ENCODE data around the gene TAL1.

The TAL1 gene

DNA sequence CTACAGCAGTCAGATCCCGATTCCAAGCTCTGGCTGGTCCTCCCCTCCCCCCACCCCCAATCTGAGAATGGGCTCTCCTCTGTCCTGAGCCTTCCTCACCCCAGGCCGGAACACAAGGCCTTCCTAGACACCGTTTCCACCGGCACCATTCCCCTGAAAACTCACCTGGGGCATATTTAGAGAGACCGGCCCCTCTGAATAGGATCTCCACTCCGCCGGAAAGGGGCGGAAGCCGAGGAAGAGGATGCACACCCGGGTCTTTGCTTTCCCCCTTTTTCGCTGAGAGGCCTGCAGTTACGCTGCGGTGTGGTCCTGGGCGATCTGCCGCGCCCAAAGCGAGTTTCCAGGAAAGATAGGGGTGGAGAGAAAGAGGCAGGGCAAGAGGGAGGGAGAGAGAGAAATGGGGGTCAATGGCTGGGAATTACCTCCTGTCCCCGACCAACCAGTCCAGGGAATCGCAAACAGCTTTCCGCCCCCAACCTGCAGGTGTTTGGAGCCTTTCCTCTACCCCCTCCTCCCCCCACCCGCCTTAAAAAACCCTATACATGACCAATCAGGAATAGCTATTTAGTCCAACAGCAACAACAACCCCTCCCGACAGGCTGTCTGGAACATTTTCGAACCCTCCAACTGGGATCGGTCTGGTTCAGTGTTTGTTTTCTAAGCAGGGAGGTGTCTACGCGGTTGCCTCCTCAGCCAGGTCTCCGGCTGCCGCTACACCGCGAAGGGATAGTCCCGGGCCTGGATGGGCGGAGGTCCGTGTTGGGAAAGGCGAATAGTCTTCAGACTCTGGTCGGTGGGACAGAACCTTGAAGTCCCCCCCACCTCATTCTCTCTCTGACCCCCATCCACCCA is 2.8 kb downstream of the TAL1 start:
- no peak for DNase-seq

DNA sequence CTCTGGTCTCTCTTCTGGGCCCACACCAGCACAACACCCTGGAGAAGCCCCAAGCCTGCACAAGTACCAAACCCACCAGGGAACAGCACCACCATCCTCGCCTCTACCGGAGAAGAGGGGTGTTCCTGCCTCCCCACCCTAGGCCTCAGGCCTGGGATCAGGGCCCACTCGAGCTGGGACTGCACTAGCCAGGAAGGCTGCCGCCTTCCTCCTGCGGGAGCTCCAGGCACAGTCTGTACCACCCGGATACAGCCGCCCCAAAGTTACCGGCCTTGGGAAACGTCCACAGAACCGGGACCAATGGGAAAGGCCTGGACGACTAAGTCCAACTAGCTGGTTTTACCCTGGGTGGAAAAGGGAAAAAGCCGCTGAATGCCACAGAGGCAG is 3.4 kb downstream of the TAL1 start:
- no peak for DNase-seq

DNA sequence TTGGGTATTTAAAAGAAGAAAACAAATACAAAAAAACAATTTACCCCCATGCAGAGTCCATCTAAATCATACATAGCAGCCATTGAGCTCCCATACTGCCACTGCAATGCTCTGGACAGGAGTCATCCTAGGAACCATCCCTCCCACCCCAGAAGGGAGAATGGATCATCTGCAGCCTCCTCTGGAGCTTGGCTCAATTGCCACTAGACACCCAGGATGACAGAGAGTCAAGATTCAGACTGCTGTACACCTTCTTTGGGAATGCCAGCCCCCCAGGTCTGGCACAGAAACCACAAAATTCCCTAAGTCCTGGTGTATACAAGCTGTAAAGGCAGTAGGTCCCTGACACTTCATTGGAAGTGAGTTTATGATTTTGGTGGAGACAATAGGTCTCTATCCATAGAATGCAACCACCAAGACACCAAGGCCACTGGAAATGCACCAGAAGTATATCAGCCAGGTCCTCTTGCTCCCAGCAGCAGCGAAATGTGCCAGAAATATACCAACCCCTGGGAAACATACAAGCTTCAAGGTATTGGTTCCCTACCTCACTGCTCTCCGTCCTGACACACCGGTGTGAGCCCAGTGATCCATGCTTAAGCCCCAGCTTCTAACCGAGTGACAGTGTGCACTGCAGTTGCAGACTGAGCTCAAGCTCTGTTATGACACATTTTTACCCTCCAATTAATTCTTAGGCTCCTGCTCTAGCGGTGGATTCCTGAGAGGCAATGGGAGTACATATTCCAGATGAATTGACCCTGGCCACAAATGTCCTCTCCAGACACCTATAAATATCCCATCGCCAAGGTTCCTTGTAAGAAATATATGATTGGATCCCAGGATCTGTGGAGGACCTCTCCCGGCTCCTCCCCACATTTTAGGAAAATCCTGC is 4.4 kb downstream of the TAL1 start:
- no peak for DNase-seq

DNA sequence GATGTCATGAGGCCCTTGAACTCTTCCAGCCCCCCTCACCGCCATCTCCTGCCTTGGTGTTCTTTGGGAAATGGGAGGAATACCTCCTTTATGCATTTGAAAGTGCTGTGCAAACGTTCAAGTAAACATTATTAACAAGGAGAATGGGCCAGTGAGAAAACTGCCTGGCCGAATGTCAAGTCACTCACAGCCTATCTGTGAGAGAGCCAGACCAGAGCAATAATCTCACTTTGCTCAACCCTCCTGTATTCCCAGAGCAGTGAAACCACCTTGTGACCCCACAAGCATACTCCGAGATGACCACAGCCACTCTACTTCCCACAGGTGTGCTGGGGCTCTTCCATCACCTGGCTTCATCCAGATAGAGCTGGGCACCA is 5.2 kb downstream of the TAL1 start:
- DNase-seq, result no peak

DNA sequence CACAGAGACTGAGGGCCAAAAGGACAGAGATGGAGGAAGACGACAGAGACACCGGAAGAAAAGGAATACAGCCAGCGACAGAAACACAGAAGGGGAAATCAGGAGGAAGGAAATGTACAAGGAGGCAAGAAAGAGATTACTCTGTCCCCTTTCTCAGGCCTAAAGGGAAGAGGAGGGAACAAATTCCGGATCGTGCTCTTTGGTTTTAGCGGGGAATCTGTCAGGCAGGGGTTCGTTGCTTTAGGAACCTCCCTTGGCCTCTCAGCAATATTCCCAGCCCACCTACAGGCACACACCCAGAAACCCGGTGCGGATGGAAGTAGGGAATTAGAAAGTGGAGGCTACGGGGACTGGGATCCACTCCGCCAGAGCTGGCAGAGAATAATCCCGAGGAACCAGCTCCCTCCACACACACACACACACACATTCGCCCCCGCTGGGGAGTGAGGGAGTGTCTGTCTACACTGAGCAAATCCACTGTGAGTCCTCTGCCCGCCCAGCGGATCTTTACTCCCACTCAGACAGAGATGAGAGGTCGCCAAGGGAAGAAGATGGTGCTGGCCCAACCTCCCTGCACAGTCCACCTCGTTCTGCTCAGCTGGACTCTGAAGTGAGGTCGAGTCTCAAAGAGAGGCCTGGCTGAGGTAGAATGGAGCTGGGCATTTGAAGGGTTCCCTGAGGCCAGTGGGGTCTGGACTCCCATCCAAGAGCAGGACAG is 5.7 kb downstream of the TAL1 start:
- no peak for DNase-seq

DNA sequence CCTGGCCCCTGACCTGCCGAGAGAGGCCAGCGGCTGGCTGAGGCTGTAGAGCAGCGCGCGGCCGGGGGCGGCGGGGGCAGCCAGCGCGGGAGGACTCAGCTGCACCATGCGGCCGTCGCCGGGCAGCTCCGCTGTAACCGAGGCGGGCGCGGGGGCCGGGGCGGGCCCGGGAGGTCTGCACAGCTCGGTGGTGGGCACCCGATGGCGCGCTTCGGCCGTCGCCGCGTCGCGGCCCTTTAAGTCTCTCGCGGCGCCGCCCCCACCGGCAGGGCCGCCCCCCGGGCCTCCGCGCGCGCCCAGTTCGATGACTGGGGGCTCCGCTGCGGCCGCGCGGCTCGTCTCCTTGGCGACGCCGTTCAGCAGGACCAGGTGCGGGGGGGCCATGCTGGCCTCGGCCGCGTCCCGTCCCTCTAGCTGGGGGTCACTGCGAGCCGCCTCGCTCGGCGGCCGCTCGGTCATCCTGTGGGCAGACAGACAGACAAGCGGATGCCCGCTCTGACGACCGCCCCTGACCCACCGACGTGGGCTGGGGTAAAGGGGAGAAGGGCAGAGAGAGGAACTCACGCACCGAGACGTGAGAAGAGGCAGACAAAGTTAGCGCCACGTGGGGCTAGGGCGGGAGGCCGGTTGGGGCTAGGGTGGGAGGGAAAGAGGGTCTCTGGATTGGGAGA is 6.5 kb downstream of the TAL1 start:
- no peak for DNase-seq

DNA sequence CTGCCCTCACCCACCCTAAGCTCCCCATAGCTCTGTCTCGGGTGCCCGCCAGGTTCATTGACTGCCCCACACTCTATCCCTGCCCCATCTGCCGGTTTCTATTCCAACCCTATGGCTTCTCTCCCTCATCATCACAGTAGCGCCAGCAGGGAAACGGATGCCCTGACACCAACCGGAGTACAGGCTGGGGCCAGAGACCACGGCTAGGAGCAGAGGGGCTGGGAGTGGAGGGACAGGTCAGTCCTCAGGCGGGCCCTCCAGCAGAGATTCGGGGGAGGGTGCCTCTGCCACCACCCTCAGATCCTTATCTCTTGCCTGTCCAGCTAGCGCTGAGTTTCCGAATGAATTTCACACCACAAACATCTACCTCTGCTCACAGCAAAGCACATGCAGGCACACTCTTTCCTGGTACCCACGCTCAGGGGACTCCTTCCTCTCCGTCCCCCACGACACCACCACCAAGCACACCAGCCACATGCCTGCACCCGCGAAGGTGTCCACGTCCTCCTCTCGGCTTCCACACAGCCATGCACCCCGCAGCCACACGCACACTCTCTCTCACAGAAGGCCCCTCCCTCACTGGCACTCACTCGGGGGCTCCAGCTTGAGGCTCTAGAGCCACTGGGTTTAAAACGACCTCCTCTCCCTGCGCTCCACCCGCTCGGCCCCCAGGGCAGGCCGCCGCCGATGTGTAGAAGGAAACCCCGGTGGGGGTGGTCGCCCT is 7.2 kb downstream of the TAL1 start:
- no peak for DNase-seq

DNA sequence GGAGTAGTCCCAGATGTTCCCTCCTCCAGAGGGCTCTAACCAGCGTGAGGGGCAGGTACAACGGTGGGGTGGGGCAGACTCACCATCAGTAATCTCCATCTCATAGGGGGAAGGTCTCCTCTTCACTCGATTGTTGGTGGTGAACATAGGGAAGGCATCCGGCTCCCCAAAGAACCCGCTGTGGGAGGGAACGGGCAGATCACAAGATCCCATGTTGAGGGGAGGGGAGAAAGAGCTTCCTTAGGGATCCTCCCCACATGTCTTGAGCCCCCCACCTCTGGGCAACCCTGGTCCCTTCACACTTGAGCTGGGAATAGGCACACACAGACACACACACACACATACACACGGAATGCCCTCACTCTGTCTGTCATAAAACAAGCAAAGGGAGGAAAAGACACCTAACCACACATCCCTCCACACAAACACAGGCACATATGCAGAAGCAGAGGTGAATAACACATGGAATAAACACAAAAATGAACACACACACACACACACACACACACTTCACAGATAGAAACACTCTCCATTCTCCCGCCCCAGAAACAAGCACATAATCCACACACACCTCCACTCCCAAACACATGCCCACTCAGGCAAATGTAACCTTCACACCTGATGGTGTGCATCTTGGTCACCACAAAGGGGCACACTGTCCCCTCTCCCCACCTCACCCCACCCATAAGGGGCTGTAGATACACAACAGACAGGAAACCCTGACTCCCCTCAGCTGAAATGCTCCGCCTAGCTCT is 7.9 kb downstream of the TAL1 start:
- DNase-seq, result no peak

DNA sequence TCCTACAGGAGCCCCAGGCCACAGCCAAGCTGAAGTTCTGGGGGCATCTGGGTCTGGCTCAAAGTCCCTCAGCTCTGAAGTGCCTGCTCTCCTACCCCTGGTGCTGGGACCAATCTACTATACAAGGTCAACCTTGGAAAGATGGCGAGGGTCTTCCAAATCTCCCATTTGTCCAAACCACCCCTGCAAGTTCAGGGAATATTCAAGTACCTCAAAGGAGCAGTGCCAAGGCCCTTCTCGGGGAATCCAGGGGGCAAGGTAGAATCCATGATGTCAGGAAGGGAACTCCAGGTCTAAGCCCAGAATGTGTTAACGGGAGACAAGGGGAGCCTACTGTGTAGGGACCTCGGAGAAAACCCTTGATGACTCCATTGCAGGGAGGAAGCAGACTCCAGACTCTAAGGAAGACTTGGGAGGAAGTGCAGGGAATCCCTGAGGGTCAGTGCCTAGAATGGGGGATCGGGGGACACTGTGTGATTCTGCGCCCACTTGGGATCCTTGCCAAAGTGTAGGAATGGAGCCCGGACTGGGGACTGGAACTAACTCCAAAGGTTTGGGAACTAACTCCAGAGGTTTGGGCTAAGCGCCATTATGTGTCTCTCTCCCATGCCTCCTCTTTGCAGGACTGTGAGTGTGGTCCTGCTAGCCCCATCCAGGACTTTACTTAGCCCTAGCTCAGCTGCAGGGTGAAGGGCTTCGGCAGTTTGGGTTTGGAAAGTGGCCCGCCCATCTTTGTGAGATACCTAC is 8.7 kb downstream of the TAL1 start:
- DNase-seq, result no peak

DNA sequence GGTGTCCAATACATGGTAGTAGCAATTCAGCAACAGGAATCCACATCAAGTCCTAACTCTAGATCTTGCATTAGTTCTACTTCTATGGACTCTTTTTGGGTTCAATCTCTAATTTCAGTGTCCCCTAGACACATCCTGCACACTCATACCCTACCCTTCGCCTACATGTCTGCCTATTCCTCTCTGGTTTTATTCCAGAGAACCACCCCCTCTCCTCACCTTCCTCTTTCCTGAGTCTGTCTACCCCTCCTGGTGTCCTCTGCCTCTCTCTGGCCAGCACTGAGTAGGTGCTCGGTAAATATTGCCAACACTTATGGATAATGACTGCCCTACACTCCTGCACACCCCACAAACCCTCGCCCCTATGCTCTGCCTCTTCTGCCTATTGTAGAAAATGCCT is 9.5 kb downstream of the TAL1 start:
- DNase-seq, result no peak

DNA sequence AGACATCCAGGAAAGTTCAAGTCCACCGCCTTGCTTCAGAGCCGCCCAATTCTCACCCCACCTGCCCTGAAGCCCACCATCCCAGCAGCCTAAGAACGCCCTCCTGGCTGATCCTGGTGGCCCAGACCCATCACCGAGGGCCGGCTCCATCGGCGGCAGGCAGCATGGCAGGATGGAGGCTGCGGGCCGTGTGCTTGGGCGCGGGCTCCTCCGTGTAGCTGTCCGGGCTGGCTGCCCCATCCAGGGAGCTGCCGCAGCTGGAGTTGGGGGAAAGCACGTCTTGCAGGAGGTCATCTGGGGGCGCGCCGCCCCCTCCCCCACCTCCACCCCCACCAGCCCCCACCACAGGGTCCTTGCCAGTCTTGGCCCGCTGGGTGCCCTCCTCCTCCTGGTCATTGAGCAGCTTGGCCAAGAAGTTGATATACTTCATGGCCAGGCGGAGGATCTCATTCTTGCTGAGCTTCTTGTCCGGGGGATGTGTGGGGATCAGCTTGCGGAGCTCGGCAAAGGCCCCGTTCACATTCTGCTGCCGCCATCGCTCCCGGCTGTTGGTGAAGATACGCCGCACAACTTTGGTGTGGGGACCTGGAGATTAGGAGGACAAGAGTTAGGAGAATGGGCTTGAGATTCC is 12.3 kb downstream of the TAL1 start:
- DNase-seq, result no peak

DNA sequence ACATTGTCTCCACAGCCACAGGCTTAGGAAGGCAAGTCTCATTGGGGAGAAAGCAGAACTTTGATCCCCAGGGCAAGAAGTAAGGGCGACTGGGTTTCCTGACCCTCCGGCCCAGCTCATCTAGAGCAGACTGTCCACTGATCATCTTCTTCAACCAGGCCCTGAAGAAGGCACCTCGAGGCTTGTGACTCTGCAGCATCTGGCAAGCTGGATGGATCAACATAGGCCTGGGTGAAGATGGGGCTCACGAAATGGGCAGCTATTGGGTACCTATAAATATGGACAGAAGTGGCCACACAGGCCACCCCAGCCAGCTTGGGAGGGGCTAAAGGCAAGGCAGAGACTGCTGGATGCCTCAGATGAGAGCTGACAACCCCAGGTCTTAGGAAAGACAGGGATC is 13.0 kb downstream of the TAL1 start:
- no peak for DNase-seq

DNA sequence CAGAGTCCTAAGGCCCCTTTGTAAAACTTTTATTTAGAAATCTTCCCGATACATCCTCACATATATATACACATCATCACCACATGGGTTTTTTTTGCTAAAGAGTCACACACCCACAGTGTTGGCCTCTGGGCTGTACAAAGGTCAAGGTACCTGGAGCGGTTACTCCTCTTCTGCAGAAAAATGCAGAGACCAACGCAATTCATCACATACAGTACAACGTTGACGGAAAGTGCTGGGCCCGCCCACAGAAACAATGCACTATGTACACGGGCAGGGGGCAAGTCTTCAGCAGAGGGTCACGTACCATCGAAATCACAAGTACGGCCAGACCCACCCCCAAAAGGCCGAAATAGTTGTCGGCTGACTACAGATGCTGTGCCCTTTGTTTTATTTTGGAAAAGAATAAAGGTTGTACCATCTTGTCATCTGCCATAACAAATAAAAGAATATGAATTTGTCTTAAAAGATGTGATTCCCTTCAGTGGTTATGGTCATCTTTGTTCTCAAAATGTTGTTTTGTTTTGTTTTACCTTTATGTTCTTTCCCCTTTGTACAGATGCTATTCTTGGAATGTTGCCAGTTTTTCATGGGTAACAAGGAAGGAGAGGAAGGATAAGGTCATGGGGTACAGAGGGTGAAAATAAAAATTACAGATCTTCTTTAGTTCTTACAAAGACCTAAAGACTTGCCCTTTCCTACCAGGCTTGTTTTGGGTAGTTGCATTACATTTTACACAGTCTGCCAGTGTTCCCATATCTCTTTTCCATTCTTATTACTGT is 15.6 kb downstream of the TAL1 start:
- DNase-seq, result no peak

DNA sequence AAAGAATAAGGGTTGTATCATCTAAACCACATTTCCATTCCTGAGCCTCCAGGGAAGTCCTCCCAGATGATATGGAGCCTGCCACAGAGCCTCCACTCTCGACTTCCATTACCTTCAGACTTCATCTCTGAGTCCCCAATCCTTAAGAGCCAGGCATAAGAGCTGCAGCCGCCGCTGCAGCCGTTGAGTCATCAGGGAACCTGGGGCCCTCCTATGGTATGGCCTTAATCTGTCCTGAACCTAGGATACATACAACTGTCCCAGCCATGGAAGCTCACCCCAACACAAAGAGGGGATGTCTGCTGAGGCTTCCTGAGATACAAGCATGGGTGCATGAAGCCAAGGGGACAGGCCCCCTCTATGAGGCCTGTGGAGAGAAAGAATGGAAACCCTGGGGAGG is 16.3 kb downstream of the TAL1 start:
- DNase-seq, result no peak

DNA sequence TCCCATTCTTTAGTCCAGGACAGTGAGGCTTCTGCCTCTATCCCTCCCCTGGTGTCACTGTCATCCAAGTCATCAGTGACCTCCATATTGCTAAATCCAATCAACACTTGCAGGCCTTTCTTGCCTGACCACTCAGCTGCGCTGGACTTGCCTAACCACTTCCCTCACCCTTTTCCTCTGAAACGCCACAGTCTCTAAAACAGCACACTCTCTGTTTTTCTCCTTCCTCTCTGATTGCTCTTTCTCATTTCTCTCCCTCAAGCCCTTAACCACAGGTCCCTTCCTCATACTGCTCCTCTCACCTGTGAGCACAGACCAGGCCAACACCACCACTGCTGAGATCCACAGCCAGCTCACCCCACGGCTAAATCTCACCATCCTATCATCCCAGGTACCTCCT is 17.5 kb downstream of the TAL1 start:
- DNase-seq, result no peak

DNA sequence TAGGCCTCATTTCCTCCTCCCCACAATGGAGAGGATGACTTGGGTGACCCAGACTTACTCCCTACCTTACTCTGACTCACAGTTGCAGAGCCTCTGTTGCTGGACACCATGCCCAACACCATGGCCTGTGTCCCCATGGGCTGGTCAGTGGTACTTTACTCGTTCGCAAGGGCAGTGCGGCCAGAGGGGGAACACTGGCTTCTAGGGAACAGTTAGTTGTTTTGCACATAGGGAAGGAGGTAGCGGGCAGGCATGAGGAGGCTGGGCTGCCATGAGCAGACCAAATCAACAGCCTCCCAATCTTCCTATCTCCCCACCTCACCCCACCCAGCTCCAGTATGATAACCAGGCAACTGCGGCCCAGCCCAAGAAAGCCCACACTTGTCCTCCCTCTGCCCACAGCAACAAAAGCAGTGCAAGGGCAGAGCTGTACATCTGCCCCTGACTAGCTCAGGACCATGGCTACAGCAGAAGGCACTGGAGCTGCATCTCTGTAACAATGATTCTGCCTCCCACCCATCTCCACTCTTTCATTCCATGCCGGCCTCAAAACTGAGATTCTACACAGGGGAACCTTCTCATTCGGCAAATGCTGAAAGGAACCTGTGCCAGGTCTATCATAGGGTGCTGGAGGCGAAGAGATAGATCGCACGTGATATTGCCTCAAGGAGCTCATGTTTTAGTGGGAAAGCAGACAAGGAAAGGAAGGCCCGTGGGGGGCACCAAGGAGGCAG is 18.6 kb downstream of the TAL1 start:
- DNase-seq, result no peak

DNA sequence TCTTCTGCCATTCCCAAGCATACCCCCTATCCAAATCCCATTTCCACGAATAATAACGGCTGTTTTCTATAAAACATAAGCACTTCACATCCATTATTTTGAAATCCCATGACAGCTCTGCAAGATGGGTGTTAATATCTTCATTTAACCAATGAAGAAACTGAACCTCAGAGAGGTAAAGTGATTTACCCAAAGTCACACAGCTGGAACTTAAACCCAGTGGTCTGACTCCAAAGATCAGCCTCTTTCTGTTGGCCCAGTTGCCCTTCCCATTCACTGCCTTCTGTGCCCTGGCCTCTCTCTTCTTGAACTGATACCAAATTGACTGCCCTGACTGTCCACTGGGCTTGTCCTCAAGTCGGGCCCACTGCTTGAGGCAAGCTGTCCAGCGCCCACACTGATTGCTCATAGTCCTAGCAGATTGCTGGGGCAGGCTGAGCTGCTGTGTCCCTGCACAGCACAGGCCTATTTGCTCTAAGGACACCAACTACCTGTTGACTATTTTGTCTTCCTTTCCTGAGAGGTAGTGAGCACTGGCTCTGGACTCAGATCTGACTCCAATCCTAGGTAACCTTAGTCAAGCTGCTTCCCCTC is 19.3 kb downstream of the TAL1 start:
- no peak for DNase-seq

DNA sequence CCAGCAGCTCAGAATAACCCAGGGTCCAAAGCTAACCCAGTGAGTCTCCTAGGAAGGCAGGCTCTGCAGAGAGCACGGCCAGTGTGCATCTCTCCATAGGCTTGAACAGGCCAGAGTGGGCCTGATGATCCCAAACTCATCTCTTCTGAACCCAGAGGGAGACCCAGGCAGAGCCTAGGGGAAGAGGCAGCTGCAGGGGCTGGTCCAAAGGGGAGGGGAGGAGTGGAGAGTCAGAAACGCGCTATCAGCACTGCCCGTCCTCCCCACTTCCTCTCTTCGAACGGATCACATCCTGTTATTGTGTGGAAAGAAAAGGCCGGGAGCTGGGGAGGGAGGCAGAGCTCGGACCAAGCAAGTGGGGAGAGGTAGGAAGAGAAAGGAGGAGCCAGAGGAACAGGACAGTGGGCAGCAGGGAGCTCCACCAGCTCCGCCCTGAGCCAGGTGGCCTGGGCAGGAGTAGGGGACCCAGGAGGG is 20.2 kb downstream of the TAL1 start:
- no peak for DNase-seq

Data from activated gamma-delta T cell treated with Interleukin-2 at 50 U/mL for 16 hours (primary cell).